Measurements from ENCODE around the gene KIF26B.

KIF26B gene

DNA sequence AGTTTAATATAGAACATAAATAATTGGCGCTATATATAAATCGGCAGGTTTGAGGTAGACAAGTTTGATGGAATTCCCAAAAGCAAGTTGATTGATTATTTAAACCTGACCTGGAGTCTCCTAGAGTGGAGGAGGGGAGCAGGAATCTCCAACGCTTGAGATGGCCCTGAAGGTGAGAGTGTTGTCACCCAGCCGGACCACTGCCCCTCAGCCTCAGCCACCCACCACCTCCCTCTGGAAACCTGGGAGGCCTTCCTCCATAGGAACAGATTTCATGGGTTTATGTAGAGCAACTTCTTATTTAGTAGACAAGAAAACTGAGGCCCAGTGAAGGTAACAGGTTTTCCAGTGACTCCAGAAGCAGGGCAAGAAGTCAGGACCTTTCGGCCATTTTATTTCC is 389.5 kb downstream of the KIF26B start:
- H3K27ac Mint-ChIP-seq = no peak overlapping the region
- H3K4me3 Mint-ChIP-seq = no peak overlapping the region
- H3K36me3 Mint-ChIP-seq = no peaks in the 10 kb centered on the region
- ATAC-seq = no peak
- H3K4me1 Mint-ChIP-seq = no peaks in the 10 kb centered on the region
- no peak for DNase-seq (ENCODE audit: low spot score in 2 of 2)
- H3K9me3 Mint-ChIP-seq = no peaks in the 10 kb centered on the region

DNA sequence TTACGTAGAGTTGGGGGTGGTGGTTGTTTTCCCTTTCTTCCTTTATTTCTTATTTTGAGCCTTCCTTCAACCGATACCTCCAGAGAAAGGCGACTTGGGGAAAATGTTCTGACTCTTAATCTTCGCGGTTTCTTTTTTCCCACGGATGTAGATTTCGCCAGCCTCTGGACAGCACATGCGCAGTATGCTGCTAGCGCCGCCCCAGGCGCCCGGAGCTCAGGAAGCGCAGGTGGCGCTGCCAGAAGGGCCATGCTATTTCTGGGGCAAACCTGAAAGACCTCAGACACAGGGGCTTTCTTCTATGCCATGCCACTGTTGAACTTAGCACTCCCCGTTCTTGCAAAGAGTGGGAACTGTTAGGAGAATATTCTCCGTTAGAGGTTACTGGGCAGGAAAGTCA is 392.1 kb downstream of the KIF26B start:
- no peak overlapping the region for H3K4me3 Mint-ChIP-seq
- no peak overlapping the region for H3K27ac Mint-ChIP-seq
- peaks cover 1% of the 10 kb centered on the region for H3K9me3 Mint-ChIP-seq
- DNase-seq (ENCODE audit: low spot score in 2 of 2) = no peak
- H3K36me3 Mint-ChIP-seq = no peaks in the 10 kb centered on the region
- no peak for ATAC-seq
- H3K4me1 Mint-ChIP-seq = no peaks in the 10 kb centered on the region

DNA sequence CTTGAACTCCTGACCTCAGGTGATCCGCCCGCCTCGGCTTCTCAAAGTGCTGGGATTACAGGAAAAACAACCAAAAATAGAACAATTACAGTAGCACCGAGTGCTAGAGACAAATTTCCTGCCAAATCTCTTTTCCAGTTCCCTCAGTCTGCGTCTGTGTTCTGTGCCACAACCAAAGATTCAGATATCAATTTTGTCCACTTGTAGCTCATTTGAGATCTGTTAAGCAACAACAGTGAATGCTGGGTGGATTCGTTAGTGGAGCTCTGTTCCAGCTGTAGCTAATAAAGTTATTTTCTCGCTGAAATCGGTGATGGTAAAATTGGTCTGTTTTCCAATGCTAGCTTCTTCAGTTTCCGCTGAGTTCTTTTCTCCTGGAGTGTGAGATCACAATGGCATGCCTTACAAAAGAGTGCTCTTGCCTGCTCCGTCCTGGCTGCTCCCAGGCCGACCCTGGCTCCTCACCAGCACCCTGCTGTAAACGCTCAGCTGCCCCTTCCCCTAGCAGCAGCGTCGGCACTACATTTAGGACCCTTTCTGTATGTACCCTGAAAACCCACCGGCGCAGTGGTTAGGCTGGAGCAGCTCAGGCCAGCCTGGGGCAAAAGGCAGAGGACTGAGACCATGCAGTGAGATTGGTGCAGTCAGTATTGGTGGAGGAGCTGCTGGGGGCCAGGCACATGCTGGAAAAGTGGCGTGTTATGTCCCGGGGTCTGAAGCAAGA is 395.4 kb downstream of the KIF26B start:
- H3K36me3 Mint-ChIP-seq = no peaks in the 10 kb centered on the region
- ATAC-seq = no peak
- no peaks in the 10 kb centered on the region for H3K4me1 Mint-ChIP-seq
- H3K27ac Mint-ChIP-seq = no peak overlapping the region
- DNase-seq (ENCODE audit: low spot score in 2 of 2) = no peak
- no peak overlapping the region for H3K4me3 Mint-ChIP-seq
- peaks cover 3% of the 10 kb centered on the region for H3K9me3 Mint-ChIP-seq

DNA sequence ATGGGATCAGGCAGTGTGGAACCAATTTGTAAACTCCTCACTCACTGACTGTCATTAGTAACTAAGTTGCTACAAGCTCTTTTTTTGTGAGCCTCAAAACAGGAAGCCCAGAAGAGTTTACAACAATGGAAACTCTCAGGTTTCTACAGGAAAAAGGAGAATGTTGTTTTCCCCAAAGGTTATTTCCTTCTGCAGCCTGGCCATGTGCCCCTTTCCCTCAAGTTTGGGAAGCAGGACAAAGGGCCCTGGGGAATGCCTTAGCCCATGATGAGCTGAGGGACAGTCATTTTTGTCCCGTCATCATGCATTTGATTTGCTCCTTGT is 395.9 kb downstream of the KIF26B start:
- H3K4me1 Mint-ChIP-seq = no peaks in the 10 kb centered on the region
- peaks cover 3% of the 10 kb centered on the region for H3K9me3 Mint-ChIP-seq
- ATAC-seq = no peak
- H3K27ac Mint-ChIP-seq = no peak overlapping the region
- no peaks in the 10 kb centered on the region for H3K36me3 Mint-ChIP-seq
- no peak overlapping the region for H3K4me3 Mint-ChIP-seq
- DNase-seq (ENCODE audit: low spot score in 2 of 2) = no peak

DNA sequence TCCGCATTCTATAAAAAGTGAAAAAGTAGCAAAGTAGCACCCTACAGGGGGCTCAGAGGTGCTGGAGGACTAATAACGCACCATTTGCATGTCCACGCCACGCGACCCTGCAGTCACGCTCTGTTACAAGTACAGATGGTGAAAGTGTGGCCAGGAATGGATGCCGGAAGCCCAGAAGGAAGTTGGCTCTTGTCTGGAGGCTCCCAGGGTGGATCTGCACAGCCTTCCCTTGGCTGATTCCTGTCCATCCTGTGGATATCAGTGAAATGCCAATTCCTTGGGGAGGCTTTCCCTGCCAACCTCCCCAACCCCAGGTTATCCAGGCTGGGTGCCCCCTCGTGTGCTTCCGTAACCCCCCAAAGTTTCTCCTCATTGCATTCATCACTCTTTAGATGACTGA is 396.8 kb downstream of the KIF26B start:
- H3K27ac Mint-ChIP-seq = no peak overlapping the region
- ATAC-seq (no peak), DNase-seq (ENCODE audit: low spot score in 2 of 2) (no peak)
- H3K36me3 Mint-ChIP-seq = no peaks in the 10 kb centered on the region
- no peak overlapping the region for H3K4me3 Mint-ChIP-seq
- H3K9me3 Mint-ChIP-seq = peaks cover 3% of the 10 kb centered on the region
- no peaks in the 10 kb centered on the region for H3K4me1 Mint-ChIP-seq

DNA sequence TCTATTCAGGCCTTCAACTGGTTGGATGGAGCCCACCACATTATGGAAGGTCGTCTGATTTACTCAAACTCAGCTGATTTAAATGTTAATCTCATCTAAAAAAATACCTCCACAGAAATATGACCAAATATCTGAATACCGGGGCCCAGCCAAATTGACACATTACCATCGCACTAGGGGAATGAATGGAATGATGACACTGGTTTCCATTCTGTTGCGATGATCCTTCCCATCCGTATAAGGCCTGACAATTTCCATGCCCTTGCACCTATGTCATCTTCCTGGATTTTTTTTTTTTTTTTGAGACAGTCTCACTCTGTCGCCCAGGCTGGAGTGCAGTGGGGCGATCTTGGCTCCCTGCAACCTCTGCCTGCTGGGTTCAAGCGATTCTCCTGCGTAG is 397.5 kb downstream of the KIF26B start:
- H3K4me3 Mint-ChIP-seq = no peak overlapping the region
- no peak overlapping the region for H3K27ac Mint-ChIP-seq
- no peak for DNase-seq (ENCODE audit: low spot score in 2 of 2)
- no peak for ATAC-seq
- H3K36me3 Mint-ChIP-seq = no peaks in the 10 kb centered on the region
- no peaks in the 10 kb centered on the region for H3K4me1 Mint-ChIP-seq
- H3K9me3 Mint-ChIP-seq = peaks cover 3% of the 10 kb centered on the region

DNA sequence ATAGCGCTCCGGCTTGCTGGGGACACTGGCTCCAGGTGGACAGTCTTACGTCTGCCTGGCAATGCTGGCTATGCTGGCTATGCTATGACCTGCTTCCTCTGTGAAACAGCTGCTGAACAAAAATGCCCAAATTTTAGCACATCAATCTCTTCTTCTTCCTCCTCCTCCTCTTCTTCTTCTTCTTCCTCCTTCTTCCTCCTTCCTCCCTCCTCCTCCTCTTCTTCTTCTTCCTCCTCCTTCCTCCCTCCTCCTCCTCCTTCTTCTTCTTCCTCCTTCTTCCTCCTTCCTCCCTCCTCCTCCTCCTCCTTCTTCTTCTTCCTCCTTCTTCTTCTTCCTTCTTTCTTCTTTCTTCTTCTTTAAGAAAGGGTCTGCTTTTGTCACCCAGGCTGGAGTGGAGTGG is 401.3 kb downstream of the KIF26B start:
- Mint-ChIP-seq H3K27ac (no peak overlapping the region), H3K36me3 (no peaks in the 10 kb centered on the region), H3K4me3 (no peak overlapping the region), H3K9me3 (peaks cover 3% of the 10 kb centered on the region), H3K4me1 (no peaks in the 10 kb centered on the region)
- ATAC-seq = no peak
- no peak for DNase-seq (ENCODE audit: low spot score in 2 of 2)

DNA sequence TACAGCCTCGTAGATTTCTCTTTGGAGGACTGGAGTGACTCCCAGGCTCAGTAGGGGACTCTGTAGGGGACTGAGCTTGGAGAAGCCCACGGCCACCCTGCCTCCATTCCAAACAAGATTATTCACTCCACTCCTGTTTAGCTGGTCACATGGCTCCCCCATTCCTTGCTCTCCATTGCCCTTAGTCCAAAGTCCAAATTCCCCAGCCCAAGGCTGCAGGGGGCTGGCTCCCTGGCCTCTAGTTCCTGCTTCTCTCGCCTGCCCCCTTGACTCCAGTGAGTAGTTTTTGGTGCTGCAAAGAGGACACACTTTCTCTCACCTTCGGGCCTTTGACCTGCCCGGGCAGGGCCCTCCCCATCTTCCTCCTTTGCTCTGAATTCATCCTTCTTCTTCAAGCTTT is 403.3 kb downstream of the KIF26B start:
- ATAC-seq = peak; percentile 43
- no peaks in the 10 kb centered on the region for H3K9me3 Mint-ChIP-seq
- DNase-seq (ENCODE audit: low spot score in 2 of 2) = no peak

DNA sequence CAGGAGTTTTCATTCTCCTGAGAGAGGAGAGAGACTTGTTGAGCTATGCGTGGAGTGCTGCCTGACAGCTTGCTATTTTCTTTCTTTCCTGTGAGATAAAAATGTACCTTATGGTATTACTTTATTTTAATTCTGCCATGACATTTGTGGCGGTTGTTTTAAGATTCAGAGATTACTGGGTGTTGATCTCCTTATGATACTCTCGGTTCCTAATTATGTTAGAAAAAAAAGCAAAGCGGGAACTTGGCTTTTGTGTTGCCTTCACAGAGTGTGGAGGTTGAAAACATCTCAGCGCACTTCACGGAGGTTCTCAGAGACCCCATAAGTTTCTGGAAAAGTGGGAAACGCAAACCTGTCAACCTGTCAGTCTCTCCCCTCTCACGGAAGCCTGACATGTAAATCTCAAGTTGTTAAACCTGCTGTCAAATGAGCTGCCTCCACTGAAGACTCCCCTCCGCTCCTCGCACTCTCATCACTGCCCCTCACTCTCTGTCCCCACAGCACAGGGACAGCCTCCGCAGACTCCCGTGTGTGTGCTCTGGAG is 405.6 kb downstream of the KIF26B start:
- Mint-ChIP-seq H3K9me3 (no peaks in the 10 kb centered on the region), H3K36me3 (no peaks in the 10 kb centered on the region), H3K4me3 (no peak overlapping the region), H3K27ac (no peak overlapping the region), H3K4me1 (no peaks in the 10 kb centered on the region)
- ATAC-seq (no peak), DNase-seq (ENCODE audit: low spot score in 2 of 2) (no peak)

More for the DNA sequence above, 403.3 kb downstream of the KIF26B start:
- Mint-ChIP-seq H3K27ac (no peak overlapping the region), H3K4me1 (no peaks in the 10 kb centered on the region), H3K4me3 (no peak overlapping the region), H3K36me3 (no peaks in the 10 kb centered on the region)

DNA sequence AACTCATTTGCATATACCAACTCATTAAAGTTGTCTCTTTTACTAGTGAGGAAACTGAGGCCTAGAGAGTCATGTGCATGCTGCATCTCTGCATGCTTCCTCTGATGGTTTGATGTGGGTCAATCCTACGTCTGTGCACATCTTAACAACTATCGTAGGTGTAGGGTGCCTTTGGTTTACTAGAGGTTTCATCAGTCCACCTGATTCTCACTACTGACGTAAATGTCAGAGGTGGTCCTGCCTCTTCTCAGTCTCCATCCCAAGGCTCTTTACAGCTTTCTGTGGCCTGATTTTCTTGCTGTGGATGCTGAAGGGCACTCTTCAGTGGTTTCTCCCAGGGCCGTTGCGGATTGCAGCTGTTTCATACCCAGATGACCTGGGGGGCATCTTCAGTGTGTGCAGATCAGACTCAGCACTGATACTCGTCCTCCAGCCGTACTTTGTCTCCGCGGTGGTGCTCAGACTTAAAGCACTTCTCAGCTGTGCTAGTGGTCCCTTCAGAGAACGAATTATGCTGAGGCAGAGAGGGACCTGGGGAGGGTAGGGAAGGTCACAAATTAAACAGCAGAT is 407.0 kb downstream of the KIF26B start:
- no peak overlapping the region for H3K27ac Mint-ChIP-seq
- no peaks in the 10 kb centered on the region for H3K4me1 Mint-ChIP-seq
- H3K9me3 Mint-ChIP-seq = no peaks in the 10 kb centered on the region
- H3K36me3 Mint-ChIP-seq = no peaks in the 10 kb centered on the region
- no peak overlapping the region for H3K4me3 Mint-ChIP-seq
- DNase-seq (ENCODE audit: low spot score in 2 of 2) (no peak), ATAC-seq (no peak)

DNA sequence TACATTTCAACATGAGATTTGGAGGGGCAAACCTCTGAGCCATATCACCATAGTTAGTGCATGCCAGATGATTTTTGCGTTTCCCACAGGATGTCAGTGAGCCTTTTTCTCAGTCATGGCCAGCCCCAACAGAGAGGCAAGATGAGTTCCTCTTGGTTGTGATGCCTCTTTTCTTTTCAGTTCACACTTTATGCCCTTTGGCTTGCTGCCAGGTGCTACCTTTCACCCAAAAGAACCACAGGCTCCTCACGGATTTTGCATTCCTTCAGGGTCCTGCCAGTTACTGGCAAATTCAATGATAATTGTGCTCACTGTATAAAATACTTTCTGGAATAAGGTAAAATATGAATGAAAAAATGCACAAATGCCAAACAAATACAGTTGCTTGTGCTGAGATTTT is 411.3 kb downstream of the KIF26B start:
- no peak for ATAC-seq
- DNase-seq (ENCODE audit: low spot score in 2 of 2) = no peak
- no peaks in the 10 kb centered on the region for H3K9me3 Mint-ChIP-seq
- H3K4me3 Mint-ChIP-seq = no peak overlapping the region
- H3K27ac Mint-ChIP-seq = no peak overlapping the region
- H3K4me1 Mint-ChIP-seq = no peaks in the 10 kb centered on the region
- H3K36me3 Mint-ChIP-seq = no peaks in the 10 kb centered on the region

DNA sequence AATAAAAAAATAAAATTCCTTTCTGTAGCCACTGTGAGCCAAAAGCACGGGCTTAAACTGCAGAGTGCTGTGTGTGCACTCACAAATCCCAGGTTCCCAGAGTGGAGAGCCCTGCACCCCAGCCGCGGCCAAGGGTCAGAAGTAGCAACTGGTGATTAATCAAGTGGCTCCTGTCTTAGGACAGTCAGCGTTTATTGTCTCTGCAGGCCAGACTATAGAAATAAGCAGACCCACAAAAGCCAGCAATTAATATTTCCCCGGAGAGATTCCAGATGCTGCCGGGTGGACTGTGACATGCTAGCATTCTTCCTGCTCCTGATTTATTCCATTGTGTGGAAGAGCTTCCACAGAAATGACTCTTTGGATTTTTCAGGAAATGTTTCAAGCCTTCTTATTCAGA is 412.2 kb downstream of the KIF26B start:
- Mint-ChIP-seq H3K27ac (no peak overlapping the region), H3K36me3 (no peaks in the 10 kb centered on the region), H3K4me1 (no peaks in the 10 kb centered on the region), H3K4me3 (no peak overlapping the region), H3K9me3 (no peaks in the 10 kb centered on the region)
- ATAC-seq (no peak), DNase-seq (ENCODE audit: low spot score in 2 of 2) (no peak)

DNA sequence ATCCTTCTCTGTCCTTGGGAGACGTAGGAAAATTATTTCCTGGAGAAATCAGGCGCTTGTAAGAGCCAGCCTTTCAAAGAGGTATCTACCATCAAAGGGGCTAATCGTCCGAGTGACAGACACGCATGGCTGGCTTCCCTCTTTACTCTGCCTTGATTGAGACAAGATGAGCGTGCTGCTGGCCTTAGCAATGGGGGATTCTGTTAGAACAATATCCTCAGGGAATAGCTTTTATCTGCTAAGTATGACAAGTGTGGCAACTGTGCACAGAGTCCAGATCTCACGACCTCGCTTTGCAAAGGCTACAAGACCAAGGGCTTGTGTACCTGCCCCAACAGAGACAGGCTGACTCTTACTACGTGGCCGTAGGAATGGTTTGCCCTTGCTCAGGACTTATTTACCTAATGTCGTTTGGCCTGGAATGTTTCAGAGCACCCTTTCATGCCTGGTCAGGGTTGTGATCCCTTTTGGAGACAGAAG is 417.1 kb downstream of the KIF26B start:
- DNase-seq (ENCODE audit: low spot score in 2 of 2) (no peak), ATAC-seq (no peak)
- H3K4me3 Mint-ChIP-seq = no peak overlapping the region
- no peak overlapping the region for H3K27ac Mint-ChIP-seq
- H3K9me3 Mint-ChIP-seq = no peaks in the 10 kb centered on the region
- no peaks in the 10 kb centered on the region for H3K4me1 Mint-ChIP-seq
- H3K36me3 Mint-ChIP-seq = no peaks in the 10 kb centered on the region

DNA sequence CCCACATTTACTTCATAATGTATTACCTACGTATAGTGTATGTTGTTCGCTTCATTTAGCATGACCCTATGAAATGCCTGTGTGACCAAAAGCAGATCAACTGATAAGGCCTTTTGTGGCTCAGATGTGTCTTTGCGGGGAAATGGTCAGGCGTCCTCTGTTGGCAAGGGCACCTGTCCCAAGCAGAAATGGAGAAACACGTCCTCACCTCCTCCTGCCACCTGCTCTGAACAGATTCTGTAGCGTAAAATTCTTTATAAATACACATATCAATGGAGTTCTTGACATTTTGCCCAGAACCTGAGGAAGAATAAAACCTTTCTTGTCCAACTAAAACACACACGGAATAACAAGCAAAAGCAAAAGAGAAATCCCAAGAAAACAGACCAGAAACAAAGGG is 417.9 kb downstream of the KIF26B start:
- ATAC-seq (no peak), DNase-seq (ENCODE audit: low spot score in 2 of 2) (no peak)
- Mint-ChIP-seq H3K36me3 (no peaks in the 10 kb centered on the region), H3K27ac (no peak overlapping the region), H3K4me1 (no peaks in the 10 kb centered on the region), H3K4me3 (no peak overlapping the region), H3K9me3 (no peaks in the 10 kb centered on the region)

DNA sequence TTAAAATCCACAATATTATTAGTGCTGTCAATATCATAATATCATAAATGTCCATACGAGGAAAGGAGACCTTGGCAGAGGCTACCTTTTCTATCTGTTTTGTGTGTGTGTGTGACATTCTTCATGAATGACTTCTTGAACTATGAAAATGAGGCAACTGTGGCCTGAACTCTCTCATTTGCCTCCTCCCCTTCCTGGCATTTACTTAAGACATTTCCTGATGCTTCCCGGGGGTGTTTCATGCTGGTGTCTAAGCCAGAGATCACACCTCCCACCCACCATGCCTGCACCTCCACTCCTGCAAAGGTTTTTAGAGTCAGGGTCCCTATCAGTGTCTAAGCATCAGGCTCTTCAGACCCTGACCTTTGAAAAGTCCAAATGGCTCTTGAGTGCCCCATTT is 420.9 kb downstream of the KIF26B start:
- no peaks in the 10 kb centered on the region for H3K9me3 Mint-ChIP-seq
- H3K4me1 Mint-ChIP-seq = no peaks in the 10 kb centered on the region
- DNase-seq (ENCODE audit: low spot score in 2 of 2) = no peak
- ATAC-seq = no peak
- H3K4me3 Mint-ChIP-seq = no peak overlapping the region
- no peaks in the 10 kb centered on the region for H3K36me3 Mint-ChIP-seq
- H3K27ac Mint-ChIP-seq = no peak overlapping the region

DNA sequence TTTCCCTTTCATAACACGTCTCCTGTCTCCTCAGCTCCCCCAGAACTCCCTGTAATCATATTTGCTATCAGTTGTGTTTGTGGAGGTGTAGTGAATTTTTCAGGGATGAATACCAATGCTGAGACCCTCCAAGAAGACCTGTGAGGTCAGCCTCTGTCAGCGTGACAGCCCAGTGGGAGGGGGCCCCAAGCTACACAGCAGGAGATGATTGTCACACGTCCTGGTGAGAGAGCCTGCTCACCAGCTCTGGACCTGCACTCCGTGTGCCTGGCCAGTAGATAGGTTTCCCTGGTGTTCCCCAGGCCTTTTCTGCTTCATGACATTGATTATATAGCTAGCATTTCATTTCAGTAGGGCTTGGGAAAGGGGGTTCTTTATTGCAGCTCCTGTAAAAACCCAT is 421.5 kb downstream of the KIF26B start:
- ATAC-seq (no peak), DNase-seq (ENCODE audit: low spot score in 2 of 2) (no peak)
- Mint-ChIP-seq H3K27ac (no peak overlapping the region), H3K9me3 (no peaks in the 10 kb centered on the region), H3K36me3 (no peaks in the 10 kb centered on the region), H3K4me1 (no peaks in the 10 kb centered on the region), H3K4me3 (no peak overlapping the region)
